Lung (tissue), 12 donors: Measurements from ENCODE around the gene ANKRD40. TPM values are rescaled to one million over a fixed set of nuclear protein-coding genes. Genes with fewer than 3 reads are reported as not detected.

ENCODE experiments used
- ATAC-seq: fragments of 200-7000 bp; cut with Tn5 transposase; one replicate; pipeline ENCODE4 v1.9.1; 2020; ENCODE audit warnings: moderate number of reproducible peaks; ENCODE audit not compliant: insufficient read depth, low FRiP score
- DNase-seq, 3 donors: peaks; one replicate each; pipeline ENCODE4 v3.0.0-alpha.2; 2013 to 2017
- H3K27ac ChIP-seq, 2 donors: one replicate each; pipeline ENCODE4 v1.5.1; 2013; ENCODE audit warnings: mild to moderate bottlenecking in 2 of 2, moderate library complexity in 2 of 2, control low read depth in 1 of 2, inconsistent platforms in 1 of 2, low read depth in 1 of 2, low read length in 1 of 2
- H3K27me3 ChIP-seq, 3 donors: one replicate each; pipeline ENCODE4 v1.5.1; 2013; ENCODE audit warnings: low read length in 2 of 3; ENCODE audit not compliant: control insufficient read depth in 3 of 3, insufficient read depth in 3 of 3
- H3K36me3 ChIP-seq, 4 donors: one replicate each; pipeline ENCODE4 v1.5.1; 2013; ENCODE audit warnings: low read length in 4 of 4, mild to moderate bottlenecking in 1 of 4, moderate library complexity in 1 of 4; ENCODE audit not compliant: control insufficient read depth in 4 of 4, insufficient read depth in 4 of 4
- H3K4me1 ChIP-seq, 5 donors: one replicate each; pipeline ENCODE4 v1.5.1; 2013; ENCODE audit warnings: low read length in 5 of 5, mild to moderate bottlenecking in 2 of 5, moderate library complexity in 1 of 5; ENCODE audit not compliant: control insufficient read depth in 5 of 5, insufficient read depth in 5 of 5
- H3K4me3 ChIP-seq: one replicate; pipeline ENCODE4 v1.5.1; 2013; ENCODE audit warnings: mild to moderate bottlenecking, control low read depth, moderate library complexity
- H3K9ac ChIP-seq, 2 donors: one replicate each; pipeline ENCODE4 v1.5.1; 2013; ENCODE audit warnings: low read length in 2 of 2, control low read depth in 1 of 2; ENCODE audit not compliant: insufficient read depth in 1 of 2
- H3K9me3 ChIP-seq, 4 donors: one replicate each; pipeline ENCODE4 v1.5.1; 2013; ENCODE audit warnings: low read length in 3 of 4, mild to moderate bottlenecking in 1 of 4, moderate library complexity in 1 of 4; ENCODE audit not compliant: control insufficient read depth in 4 of 4, insufficient read depth in 3 of 4
- WGBS, 2 donors: extraction: QIAGEN DNeasy Blood & Tissue Kit; methylation state at CpG; one replicate each; pipeline ENCODE4 v1.1.7; 2013; 5-methylcytosine and 5-hydroxymethylcytosine counted together
- polyA plus RNA-seq, 2 donors: library from polyadenylated mRNA; stranded (reverse); fragments of 200-250 nt; gene quantifications; one replicate each; pipeline ENCODE4 v1.2.1, GENCODE V29; 2013
- total RNA-seq, 2 donors: library from RNA; depleted of rRNA in 1 of 2; stranded (reverse); fragments of >200 nt in 1 of 2; gene quantifications; one replicate each; pipeline ENCODE4 v1.2.1, GENCODE V29; 2014 to 2021
- TF ChIP-seq, protein P1 (sequence below): IDR thresholded peaks from 2 replicates; pipeline ENCODE4 v1.5.1; 2012; ENCODE audit warnings: mild to moderate bottlenecking; ENCODE audit errors: control extremely low read depth, extremely low read depth
- donor health status: control.
- donor health status: control.
- donor health status: Bipolar disorder and iron deficiency.
- donor health status: healthy.
- donor health status: DM: yes; HTN: yes; CAD: no.

The ANKRD40 gene
- total and polyA plus RNA-seq, 4 donors = 14.6 to 38.9 (median 25.1) TPM

DNA sequence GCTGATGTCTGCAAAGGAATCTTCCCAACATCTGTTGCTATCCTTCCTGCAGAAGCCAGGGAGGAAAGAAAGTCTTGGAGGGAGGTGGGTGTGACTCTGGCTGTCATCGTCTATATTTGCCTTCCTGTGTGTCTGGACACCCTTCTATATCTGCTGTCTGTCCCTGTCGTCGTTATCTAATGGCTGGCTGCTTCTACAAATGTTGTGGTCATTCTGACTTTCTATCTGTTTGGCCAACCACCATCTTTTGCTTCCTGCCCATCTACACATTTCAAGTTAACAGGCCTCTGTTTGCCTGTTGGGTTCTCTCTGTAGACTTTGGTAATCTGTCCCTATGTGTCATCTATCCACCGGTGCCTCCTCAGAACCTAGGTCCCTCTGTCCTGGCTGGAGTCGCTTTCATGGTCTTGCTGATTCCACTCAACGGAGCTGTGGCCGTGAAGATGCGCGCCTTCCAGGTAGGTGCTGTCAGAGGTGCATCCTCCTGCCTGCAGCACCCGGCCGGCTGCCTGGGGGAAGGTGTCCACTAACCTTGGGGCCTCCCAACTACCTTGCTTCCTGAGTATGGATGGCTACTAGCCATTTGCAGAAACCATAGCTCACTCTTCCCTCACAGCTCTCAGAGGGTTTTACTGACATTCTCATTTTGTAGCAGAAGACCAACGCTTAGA, 42.8 kb downstream of the ANKRD40 start:
- DNase-seq (no peak), ATAC-seq (no peak)
- Histone ChIP-seq H3K9me3 (no peaks in the 10 kb centered on the region), H3K27me3 (no peaks in the 10 kb centered on the region), H3K27ac (no peak overlapping the region), H3K9ac (no peak overlapping the region), H3K4me1 (peaks cover 3 to 25% (median 23%) of the 10 kb centered on the region in 5 donors), H3K4me3 (no peak overlapping the region), H3K36me3 (no peaks in the 10 kb centered on the region)
- TF ChIP-seq, protein P1, sequence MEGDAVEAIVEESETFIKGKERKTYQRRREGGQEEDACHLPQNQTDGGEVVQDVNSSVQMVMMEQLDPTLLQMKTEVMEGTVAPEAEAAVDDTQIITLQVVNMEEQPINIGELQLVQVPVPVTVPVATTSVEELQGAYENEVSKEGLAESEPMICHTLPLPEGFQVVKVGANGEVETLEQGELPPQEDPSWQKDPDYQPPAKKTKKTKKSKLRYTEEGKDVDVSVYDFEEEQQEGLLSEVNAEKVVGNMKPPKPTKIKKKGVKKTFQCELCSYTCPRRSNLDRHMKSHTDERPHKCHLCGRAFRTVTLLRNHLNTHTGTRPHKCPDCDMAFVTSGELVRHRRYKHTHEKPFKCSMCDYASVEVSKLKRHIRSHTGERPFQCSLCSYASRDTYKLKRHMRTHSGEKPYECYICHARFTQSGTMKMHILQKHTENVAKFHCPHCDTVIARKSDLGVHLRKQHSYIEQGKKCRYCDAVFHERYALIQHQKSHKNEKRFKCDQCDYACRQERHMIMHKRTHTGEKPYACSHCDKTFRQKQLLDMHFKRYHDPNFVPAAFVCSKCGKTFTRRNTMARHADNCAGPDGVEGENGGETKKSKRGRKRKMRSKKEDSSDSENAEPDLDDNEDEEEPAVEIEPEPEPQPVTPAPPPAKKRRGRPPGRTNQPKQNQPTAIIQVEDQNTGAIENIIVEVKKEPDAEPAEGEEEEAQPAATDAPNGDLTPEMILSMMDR = no peak
- WGBS, 2 donors = 85 to 93% methylated on average over 12 of the region's 12 CpGs

DNA sequence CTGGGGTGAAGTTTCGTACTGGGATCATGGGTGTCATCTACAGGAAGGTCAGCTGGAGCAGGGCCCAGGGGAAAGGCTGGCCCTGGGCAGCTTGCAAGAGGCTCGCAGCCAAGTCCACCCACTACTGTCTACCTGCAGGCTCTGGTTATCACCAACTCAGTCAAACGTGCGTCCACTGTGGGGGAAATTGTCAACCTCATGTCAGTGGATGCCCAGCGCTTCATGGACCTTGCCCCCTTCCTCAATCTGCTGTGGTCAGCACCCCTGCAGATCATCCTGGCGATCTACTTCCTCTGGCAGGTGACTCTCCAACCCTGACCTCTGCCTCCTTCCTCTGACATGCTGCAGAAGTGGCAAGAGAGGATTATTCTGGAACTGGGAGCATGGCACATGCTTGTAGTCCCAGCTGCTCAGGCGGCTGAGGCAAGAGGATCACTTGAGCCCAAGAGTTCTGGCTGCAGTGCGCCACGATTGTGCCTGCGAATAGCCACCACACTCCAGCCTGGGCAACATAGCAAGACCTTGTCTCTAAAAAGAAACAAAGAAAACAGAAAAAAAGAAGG, 43.8 kb downstream of the ANKRD40 start:
- 85 to 88% methylated on average over 10 of the region's 10 CpGs for WGBS, 2 donors
- TF ChIP-seq, protein P1 = no peak

DNA sequence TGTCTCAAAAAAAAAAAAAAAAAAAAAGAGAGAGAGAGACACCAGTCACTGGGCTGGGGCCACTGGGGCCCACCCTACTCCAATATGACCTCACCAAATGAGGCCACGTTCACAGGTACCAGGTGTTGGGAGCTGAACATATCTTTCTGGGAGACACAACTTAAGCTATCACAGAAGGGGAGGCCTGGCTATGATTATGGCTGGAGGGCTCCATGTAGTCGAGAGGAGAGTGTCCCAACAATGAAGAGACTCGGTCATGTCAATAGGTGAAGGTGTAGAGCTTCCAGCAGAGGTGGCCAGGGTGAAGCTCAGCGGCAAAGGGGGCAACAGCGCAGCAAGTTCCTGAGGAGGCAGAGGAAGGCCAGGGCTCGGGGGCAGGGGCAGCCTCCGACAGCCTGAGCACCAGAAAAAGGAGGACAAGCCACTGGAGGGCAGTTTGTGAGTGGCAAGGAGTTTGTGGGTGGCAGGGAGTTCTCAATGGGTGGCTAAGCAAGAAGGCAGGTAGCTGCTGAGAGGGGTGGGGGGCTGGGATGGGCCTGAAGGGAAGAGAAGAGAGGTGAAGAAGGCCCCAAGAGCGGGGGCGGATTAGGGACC, 45.0 kb downstream of the ANKRD40 start:
- WGBS, 2 donors = 93 to 96% methylated on average over 9 of the region's 9 CpGs
- Histone ChIP-seq H3K27ac (no peak overlapping the region), H3K27me3 (no peaks in the 10 kb centered on the region), H3K9me3 (no peaks in the 10 kb centered on the region), H3K36me3 (no peaks in the 10 kb centered on the region), H3K4me3 (no peak overlapping the region), H3K4me1 (peaks cover 3 to 44% (median 25%) of the 10 kb centered on the region in 5 donors), H3K9ac (no peak overlapping the region)
- ATAC-seq = no peak
- TF ChIP-seq, protein P1 = no peak
- no peak for DNase-seq

More for the DNA sequence above, 43.8 kb downstream of the ANKRD40 start:
- Histone ChIP-seq H3K36me3 (no peaks in the 10 kb centered on the region), H3K4me3 (no peak overlapping the region), H3K9ac (no peak overlapping the region), H3K27ac (no peak overlapping the region), H3K27me3 (no peaks in the 10 kb centered on the region), H3K4me1 (peaks cover 3 to 35% (median 28%) of the 10 kb centered on the region in 5 donors), H3K9me3 (no peaks in the 10 kb centered on the region)
- ATAC-seq (no peak), DNase-seq (no peak)
